Chondrocyte (in vitro differentiated cells): ENCODE measurements around the gene CDH18. TPM values are rescaled to one million over a fixed set of nuclear protein-coding genes. Genes with fewer than 3 reads are reported as not detected.

ENCODE experiments used
- DNase-seq: peaks from one replicate; pipeline ENCODE4 v3.0.0; 2021; ENCODE audit warnings: mixed read lengths, low spot score
- H3K27ac Mint-ChIP-seq: one replicate; pipeline ENCODE4 v1.8.0; 2021; ENCODE audit warnings: mild to moderate bottlenecking, moderate library complexity, mixed read lengths; ENCODE audit not compliant: unreplicated experiment
- H3K27me3 Mint-ChIP-seq: 2 replicates; pipeline ENCODE4 v1.8.0; 2021; ENCODE audit warnings: low read depth, mixed read lengths
- H3K36me3 Mint-ChIP-seq: 2 replicates; pipeline ENCODE4 v1.8.0; 2021; ENCODE audit warnings: low read depth, mixed read lengths
- H3K4me1 Mint-ChIP-seq: 2 replicates; pipeline ENCODE4 v1.8.0; 2021; ENCODE audit warnings: low read depth, mild to moderate bottlenecking, mixed read lengths
- H3K4me3 Mint-ChIP-seq: one replicate; pipeline ENCODE4 v1.8.0; 2021; ENCODE audit warnings: mild to moderate bottlenecking, moderate library complexity, mixed read lengths; ENCODE audit not compliant: unreplicated experiment
- H3K9me3 Mint-ChIP-seq: 2 replicates; pipeline ENCODE4 v1.8.0; 2021; ENCODE audit warnings: low read depth, mixed read lengths
- CTCF ChIP-seq: fragments of 200-600 bp; sonication (generic); IDR thresholded peaks from 2 replicates; pipeline ENCODE4 v1.5.0; 2021; ENCODE audit warnings: antibody characterized with exemption, mild to moderate bottlenecking, moderate library complexity
- total RNA-seq: library from RNA; stranded (reverse); gene quantifications from 3 replicates; pipeline ENCODE4 v1.2.1, GENCODE V29; 2021

Gene CDH18
- total RNA-seq, 1 donor from 2014 or later, result not detected

- TF ChIP-seq CTCF, result peak; percentile 72
- Mint-ChIP-seq H3K4me1 (no peaks in the 10 kb centered on the region), H3K36me3 (no peaks in the 10 kb centered on the region), H3K27me3 (peaks cover 4% of the 10 kb centered on the region), H3K27ac (no peak overlapping the region), H3K4me3 (no peak overlapping the region), H3K9me3 (no peaks in the 10 kb centered on the region)
- DNase-seq, result no peak
Measured at GRCh38 chr5:19608444-19609002, 379.5 kb downstream of the CDH18 start.

- Mint-ChIP-seq H3K27me3 (peaks cover 4% of the 10 kb centered on the region), H3K27ac (no peak overlapping the region), H3K36me3 (no peaks in the 10 kb centered on the region), H3K4me1 (no peaks in the 10 kb centered on the region), H3K9me3 (peaks cover 3% of the 10 kb centered on the region), H3K4me3 (no peak overlapping the region)
- TF ChIP-seq CTCF, result no peak
- no peak for DNase-seq
Measured at GRCh38 chr5:19605846-19606407, 382.1 kb downstream of the CDH18 start.

GRCh38 chr5:19584131-19584530, 403.9 kb downstream of the CDH18 start:
- no peak for DNase-seq
- Mint-ChIP-seq H3K4me3 (no peak overlapping the region), H3K27me3 (no peaks in the 10 kb centered on the region), H3K4me1 (no peaks in the 10 kb centered on the region), H3K9me3 (no peaks in the 10 kb centered on the region), H3K27ac (no peak overlapping the region), H3K36me3 (no peaks in the 10 kb centered on the region)
- TF ChIP-seq CTCF, result no peak

- TF ChIP-seq CTCF, result no peak
- no peaks in the 10 kb centered on the region for H3K36me3 Mint-ChIP-seq
- DNase-seq, result no peak
- H3K4me1 Mint-ChIP-seq, result no peaks in the 10 kb centered on the region
- no peak overlapping the region for H3K4me3 Mint-ChIP-seq
- no peaks in the 10 kb centered on the region for H3K9me3 Mint-ChIP-seq
- H3K27ac Mint-ChIP-seq, result no peak overlapping the region
- no peaks in the 10 kb centered on the region for H3K27me3 Mint-ChIP-seq
Measured at GRCh38 chr5:19577882-19578281, 410.1 kb downstream of the CDH18 start.

- TF ChIP-seq CTCF, result no peak
- Mint-ChIP-seq H3K9me3 (peaks cover 3% of the 10 kb centered on the region), H3K27ac (no peak overlapping the region), H3K36me3 (no peaks in the 10 kb centered on the region), H3K27me3 (peaks cover 2% of the 10 kb centered on the region), H3K4me1 (no peaks in the 10 kb centered on the region), H3K4me3 (no peak overlapping the region)
- no peak for DNase-seq
Measured at GRCh38 chr5:19568004-19568403, 420.0 kb downstream of the CDH18 start.
